Left forelimb (tissue), 1 donor: ENCODE data around the gene GPANK1.

Source experiments
- DNase-seq: peaks from one replicate; pipeline ENCODE4 v3.0.0-alpha.2; 2018; ENCODE audit warnings: low spot score

The GPANK1 gene

DNA sequence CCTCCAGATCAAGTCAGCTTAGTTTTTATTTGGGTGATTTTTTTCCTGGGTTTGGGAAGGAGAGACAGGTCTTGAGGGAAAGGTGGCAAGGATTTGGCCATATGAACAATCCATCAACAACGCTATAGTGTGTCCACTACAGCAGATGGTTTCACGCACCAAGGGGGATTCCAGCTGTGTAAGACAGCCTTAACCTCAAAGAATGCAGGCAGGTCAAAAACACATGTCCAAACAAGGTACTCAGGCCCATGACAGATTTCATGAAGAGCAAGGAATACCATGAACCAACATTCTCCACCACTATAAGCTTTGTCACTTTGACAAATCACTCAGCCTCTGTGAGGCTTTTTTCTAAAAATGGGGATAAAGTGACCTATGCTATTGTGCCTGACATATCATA lies 47.8 kb downstream of the GPANK1 start:
- DNase-seq: no peak

DNA sequence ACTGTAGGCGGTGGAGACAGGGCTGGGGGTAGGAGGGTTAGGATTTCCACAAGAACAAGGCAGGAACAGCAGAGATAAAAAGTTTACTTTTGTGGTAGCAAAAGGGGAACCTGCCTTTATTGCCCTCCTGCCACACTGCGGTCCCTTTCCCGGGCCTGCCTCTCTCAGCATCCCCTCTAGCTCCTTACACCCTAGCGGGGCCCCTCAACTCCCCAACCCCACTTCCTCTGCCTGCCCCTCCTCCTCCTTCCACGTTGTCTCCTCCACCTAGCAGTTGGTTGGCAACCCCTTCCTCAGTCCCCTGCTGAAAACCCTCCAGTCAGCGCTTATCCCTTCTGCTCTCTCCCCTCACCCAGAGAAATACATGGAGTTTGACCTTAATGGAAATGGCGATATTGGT lies 49.0 kb downstream of the GPANK1 start:
- DNase-seq: no peak

DNA sequence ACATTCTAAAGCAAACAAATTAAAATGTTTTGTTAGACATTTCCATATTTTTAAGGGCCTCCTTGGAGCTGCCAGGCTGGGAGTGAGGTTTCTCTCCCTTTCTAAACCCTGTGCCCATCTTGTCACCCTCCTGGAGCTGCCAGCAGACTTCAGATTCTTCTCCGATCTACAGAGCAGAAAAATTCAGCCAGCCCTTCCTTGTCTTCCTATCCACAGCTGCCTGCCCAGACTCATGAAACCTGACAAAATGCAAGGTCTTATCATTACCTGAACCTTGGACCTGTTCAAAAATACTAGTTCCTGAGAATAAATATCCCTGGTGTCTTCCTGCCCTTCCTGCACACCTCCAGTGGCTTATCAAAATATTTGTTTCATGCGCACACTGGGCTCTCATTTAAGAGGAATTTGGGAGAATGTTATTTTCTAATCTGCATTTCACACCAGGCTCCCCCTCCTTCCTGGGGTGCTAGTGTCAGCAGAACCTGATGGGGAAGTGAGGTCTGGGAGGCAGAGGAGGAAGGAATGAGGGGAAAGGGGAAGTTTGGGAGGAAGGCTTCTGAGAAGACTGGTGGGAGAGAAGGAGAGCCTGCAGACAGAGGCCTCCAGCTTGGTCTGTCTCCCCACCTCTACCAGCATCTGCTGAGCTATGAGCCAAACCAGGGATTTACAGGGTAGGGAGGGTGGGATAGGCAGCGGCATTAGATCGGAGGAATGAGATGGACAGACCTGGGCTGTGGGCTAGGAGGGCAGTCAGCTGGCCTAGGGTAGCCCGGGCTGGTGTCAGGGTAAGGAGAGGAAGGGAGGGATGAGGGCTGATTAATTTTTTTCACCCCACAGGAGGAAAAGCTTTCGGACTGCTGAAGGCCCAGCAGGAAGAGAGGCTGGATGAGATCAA lies 49.9 kb downstream of the GPANK1 start, which contains the start of gene AIF1:
AIF1 (plus strand) TSS at position 551 of the 895 bp plus-strand sequence; CDS start at position 647, 96 bp downstream.
- DNase-seq: no peak

DNA sequence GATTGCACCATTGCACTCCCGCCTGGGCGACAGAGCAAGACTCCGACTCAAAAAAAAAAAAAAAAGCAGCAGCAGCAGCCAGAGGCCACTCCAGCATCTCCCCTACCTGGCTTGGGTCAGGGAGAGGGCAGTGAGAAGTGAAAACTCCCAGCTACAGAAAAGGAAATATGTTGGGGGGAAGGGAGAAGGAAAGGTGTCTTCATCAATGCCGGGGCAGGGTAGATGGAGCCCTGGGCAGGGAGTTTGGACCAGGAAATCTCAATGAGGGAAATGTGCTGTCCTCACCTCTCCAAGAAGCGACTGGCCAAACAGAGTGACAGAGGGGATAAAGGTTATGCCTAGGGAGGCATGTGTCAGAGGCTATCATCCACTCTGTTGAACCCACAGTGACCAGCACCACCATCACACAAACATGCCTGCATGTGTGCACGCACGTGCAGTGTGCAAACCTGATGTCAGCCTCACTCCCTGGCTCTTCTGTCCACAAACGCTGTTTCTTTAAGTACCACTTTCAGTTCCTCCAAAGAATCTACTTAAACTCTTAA lies 50.6 kb downstream of the GPANK1 start:
- no peak for DNase-seq
